GDM1 (cell line): ENCODE results near the gene ARRDC2.
"Not testable (repeated sequence)": the region's sequence is repeated elsewhere in the genome, so short reads cannot be mapped to it uniquely, and the experiment has no call there.

Source experiments
- DNase-seq: peaks from one replicate; lab custom pipeline; 2025; lab: John Stamatoyannopoulos, UW

The ARRDC2 gene

GRCh38 chr19:18016209-18016910, 8.4 kb downstream of the ARRDC2 start:
- DNase-seq, result no peak

- no peak for DNase-seq
These were observed 9.5 kb downstream of the ARRDC2 start for GRCh38 chr19:18017275-18018083.

GRCh38 chr19:18020212-18021085, 12.5 kb downstream of the ARRDC2 start:
- no peak for DNase-seq

- peak; percentile 47 for DNase-seq
These were observed 13.3 kb downstream of the ARRDC2 start for GRCh38 chr19:18021121-18021755.

GRCh38 chr19:18023622-18024251, 15.8 kb downstream of the ARRDC2 start:
- peak; percentile 94 for DNase-seq

GRCh38 chr19:18027151-18027550, 19.2 kb downstream of the ARRDC2 start:
- no peak for DNase-seq

GRCh38 chr19:18029617-18030338, 21.8 kb downstream of the ARRDC2 start:
- no peak for DNase-seq

- peak; percentile 26 for DNase-seq
These were observed 23.4 kb downstream of the ARRDC2 start for GRCh38 chr19:18031401-18031800.

GRCh38 chr19:18032102-18032501, 24.1 kb downstream of the ARRDC2 start:
- DNase-seq, result not testable (repeated sequence)

- DNase-seq, result no peak
These were observed 33.1 kb downstream of the ARRDC2 start for GRCh38 chr19:18041054-18041453.

- no peak for DNase-seq
These were observed 35.7 kb downstream of the ARRDC2 start for GRCh38 chr19:18043676-18044075.

- peak; percentile 66 for DNase-seq
These were observed 36.9 kb downstream of the ARRDC2 start for GRCh38 chr19:18044825-18045304.

- no peak for DNase-seq
These were observed 37.5 kb downstream of the ARRDC2 start for GRCh38 chr19:18045307-18046050.

- no peak for DNase-seq
These were observed 38.2 kb downstream of the ARRDC2 start for GRCh38 chr19:18046059-18046718.

GRCh38 chr19:18049385-18049784, 41.4 kb downstream of the ARRDC2 start:
- DNase-seq, result no peak

GRCh38 chr19:18051887-18052286, 43.9 kb downstream of the ARRDC2 start:
- DNase-seq, result no peak

- DNase-seq, result no peak
These were observed 45.7 kb downstream of the ARRDC2 start for GRCh38 chr19:18053576-18054219.

GRCh38 chr19:18055967-18056366, 48.0 kb downstream of the ARRDC2 start:
- no peak for DNase-seq

- DNase-seq, result no peak
These were observed 49.6 kb downstream of the ARRDC2 start for GRCh38 chr19:18057557-18057956.
